Colon (tissue), 2 donors: ENCODE data around the gene SHC2.
"Not testable (repeated sequence)": the region's sequence is repeated elsewhere in the genome, so short reads cannot be mapped to it uniquely, and the experiment has no call there.

Experiments
- FAIRE-seq: peaks from 2 replicates; lab custom pipeline; 2012; peaks lifted over from hg19 to GRCh38; lab: Jason Lieb, UNC
- donor health status: control.
- donor health status: control.

The SHC2 gene

DNA sequence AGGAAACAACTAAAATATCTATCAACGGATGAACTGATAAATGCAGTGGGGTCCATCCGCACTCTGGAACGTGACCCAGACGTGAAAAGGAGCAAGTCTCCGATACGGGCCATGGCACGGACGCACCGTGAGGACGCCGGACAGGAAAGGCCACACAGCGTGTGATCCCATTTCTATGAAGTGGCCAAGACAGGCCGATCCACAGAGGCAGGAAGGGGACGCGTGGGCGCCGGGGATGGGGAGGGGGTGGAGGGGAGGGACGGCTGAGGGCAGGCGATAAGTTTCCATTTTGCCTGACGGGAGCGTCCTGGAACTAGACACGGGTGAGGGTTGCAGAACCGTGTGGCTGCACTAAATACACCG is 13.8 kb downstream of the SHC2 start:
- no peak for FAIRE-seq

DNA sequence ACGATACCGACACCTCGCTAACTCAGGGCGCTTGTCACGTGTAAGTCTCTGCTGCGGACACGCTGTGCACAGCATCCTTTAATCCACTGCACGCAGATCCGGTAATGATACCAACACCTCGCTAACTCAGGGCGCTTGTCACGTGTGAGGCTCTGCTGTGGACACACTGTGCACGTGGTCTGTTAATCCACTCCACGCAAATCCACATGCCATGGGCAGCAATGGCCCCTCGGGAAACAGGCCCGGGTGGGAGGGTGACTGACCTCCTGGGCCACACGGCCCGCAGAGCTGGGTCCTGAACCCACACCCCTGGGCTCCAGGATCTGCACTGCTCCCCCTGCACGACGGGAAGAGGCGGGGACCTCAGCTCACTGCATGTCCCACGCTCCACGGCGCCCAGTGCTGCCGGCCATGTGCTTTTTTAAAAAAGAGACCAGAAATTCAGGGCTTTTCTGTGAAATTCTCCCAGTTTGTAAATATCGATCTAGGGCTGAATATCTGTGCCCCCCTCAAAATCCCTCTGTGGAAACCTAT is 16.1 kb downstream of the SHC2 start:
- FAIRE-seq, result no peak

DNA sequence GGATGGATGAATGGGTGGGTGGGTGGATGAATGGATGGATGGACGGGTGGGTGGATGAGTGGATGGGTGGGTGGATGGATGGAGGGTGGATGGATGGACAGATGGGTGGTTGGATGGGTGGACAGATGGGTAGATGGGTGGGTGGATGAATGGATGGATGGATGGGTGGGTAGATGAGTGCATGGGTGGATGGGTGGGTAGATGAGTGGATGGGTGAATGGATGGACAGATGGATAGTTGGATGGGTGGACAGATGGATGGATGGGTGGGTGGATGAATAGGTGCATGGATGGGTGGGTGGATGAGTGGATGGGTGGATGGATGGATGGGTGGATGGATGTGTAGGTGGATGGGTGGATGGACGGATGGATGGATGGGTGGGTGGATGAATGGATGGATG is 17.8 kb downstream of the SHC2 start:
- FAIRE-seq, result no peak

GRCh38 chr19:442085-442484 is 18.7 kb downstream of the SHC2 start:
- FAIRE-seq, result no peak

GRCh38 chr19:441213-441836 is 19.5 kb downstream of the SHC2 start:
- no peak for FAIRE-seq

- no peak for FAIRE-seq
Measured at GRCh38 chr19:440391-441212, 20.2 kb downstream of the SHC2 start.

DNA sequence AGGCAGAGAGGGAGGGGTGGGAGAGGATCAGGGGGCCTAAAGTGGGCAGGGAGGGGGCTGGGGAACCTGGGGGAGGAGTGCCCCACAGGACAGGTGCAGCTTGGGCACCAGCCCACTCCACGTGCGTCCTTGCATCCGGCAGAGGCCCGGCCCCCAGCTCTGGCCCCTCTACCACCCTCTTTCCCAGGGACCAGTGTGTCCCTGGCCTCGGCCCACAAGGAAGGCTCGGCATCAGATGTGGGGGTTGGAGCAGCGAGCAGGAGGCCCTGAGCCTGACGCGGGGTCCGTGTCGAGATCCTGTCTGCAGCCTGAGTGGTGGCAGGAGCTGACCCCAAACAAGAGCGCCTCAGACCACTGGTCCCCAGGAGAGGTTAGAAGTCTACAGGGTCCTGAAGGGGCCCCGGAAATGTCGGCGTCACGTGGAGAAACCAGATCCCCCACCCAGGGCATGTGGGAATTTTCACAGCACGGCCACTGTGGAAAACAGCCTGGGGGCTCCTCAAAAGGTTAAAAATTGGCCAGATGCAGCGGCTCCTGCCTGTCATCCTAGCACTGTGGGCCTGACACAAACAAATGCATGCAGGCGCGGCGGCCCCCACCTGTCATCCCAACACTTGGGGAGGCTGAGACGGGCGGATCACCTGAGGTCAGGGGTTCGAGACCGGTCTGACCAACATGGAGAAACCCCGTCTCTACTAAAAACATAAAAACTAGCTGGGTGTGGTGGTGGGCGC is 21.5 kb downstream of the SHC2 start:
- no peak for FAIRE-seq

GRCh38 chr19:438416-438958 is 22.3 kb downstream of the SHC2 start:
- no peak for FAIRE-seq

DNA sequence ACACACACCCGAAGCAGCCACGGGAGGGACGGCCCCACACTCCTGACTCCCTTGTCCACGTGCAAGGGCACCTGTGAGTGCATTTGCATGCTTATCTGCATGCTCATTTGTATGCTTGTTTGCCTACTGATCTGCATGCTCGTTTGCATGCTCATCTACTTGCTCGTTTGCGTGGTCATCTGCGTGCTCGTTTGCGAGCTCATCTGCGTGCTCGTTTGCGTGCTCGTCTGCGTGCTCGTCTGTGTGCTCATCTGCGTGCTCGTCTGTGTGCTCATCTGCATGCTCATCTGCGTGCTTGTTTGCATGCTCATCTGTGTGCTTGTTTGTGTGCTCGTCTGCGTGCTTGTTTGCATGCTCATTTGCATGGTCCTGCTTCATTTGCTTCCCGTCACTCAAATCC is 23.8 kb downstream of the SHC2 start:
- FAIRE-seq, result no peak

DNA sequence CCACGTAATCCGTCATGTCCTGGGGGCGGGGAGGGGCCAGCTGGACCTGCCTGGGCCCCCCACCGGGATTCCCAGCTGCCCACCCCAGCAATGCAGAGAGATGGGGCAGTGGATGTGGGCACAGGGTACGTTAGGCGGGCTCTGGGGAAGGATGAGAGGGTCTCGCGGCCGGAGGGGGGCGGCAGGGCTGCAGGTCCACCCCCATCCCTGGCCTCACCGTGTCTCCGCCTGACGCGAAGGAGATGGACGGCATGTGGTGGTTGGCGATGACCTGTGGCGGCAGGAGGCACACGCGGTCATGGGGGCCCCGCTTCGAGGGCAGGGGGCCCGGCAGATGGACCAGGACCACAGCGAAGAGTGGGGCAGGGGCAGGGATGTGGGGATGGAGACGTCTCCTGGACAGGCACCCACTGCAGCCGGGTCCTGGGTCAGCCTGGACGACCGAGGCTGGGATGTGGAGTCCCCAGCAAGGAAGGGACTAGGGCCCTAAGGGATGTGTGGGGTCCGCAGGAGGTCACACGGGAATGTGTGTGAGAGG is 24.4 kb downstream of the SHC2 start:
- no peak for FAIRE-seq

DNA sequence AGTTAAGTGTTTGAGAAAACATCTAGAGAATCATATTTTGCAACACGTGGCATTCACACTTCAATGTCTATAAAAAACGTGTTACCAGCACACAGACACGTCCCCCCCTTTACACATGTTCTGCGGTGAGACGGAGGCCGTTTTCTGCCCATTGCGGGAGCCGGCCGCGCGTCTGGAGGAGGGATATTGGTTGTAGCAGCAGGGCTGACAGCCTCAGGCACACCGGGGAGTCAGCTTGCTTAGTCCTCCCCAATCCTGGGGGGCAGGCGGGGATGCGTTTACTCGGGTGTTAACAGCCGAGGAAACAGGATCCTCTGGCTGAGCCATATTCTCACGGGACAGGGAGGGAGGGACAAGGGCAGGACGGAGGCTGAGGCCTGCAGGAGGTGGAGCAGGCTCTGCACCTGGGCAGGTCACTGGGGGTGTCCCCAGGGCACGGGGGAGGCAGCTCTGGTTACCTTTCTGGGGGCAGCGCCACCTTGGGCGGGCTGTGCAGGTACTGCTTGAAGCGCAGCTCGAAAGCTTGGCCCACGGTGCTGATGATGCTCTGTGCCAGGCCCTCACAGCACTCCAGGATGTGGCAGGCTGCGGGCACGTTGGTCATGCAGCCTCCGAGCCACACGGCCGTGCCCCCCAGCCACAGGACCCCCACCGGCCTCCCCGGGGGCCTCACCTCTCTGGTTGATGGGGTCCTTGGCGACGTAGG is 25.0 kb downstream of the SHC2 start:
- no peak for FAIRE-seq

DNA sequence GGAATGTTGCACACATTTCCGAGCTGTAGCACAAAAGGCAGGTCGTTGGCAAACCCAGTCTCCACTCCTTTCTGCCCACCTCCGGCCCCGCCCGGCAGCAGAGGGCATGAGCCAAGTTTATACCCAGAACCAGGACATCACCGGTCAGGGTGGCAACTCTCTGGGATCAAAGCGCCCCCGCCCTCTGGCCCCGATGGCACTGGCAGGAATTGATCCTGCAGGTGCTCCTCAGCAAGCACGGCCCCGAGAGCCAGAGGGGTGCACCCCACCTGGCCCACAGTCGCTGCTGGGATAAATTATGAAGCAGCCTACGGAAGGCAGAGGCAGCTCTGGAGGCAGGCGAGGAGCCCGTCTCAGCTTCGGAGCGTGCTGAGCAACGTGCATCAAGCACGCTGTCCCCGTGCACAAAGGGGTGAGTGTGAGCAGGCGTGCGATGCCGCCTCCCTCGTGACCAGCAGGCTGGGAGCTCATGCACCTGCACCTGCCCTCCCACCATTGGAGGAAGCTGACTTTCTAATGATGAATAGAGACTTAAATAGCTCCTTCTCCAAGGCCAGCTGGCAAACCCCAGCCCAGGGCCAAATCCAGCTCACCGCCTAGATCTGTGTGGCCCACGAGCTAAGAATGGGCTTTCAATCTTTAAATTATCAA is 25.7 kb downstream of the SHC2 start:
- FAIRE-seq, result no peak

GRCh38 chr19:434152-434960 is 26.5 kb downstream of the SHC2 start:
- no peak for FAIRE-seq

GRCh38 chr19:430701-431100 is 30.1 kb downstream of the SHC2 start:
- no peak for FAIRE-seq

DNA sequence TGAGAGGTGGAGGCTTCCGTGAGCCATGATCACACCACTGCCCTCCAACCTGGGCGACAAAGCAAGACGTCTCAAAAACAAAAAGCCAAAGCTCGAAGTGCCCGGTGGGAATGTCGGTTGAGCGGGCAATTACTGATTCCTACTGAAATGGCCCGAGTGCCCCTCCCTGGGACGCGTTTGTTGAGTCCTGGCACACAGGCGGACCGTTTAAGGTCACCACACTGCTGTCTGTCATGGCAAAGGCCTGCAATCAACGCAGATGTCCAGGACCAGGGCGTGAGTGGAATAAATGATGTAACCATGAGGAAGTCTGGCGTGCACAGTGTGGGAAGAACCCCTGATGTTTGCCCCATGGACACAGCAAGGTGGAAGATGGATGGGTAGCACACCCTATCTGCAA is 32.7 kb downstream of the SHC2 start:
- FAIRE-seq, result no peak

GRCh38 chr19:427675-428074 is 33.2 kb downstream of the SHC2 start:
- FAIRE-seq, result not testable (repeated sequence)

GRCh38 chr19:426725-427445 is 33.9 kb downstream of the SHC2 start:
- no peak for FAIRE-seq

DNA sequence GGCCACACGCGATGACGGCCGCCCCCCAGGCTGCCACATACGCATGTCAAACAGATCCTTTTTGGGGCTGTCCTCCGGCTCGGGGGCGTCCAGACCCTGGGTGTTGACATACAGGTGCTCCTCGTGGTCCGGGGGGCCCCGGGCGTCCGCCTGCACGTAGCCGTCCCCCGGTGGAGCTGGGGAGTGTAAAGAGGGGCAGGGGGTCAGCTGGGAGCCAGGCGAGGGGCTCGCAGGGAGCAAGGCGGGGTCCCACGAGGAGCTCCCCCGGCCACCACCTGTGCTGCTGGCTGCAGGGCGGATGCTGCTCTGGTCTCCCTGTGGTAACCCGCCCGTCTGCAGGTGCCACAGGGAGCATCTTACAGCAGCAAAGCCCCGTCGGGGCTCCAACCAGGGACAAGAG is 35.8 kb downstream of the SHC2 start:
- no peak for FAIRE-seq

GRCh38 chr19:424546-424945 is 36.3 kb downstream of the SHC2 start:
- no peak for FAIRE-seq
